ES-I3 (cell line): ENCODE data around the gene ITIH3.

Source experiments
- H3K36me3 ChIP-seq: 2 replicates; pipeline ENCODE4 v1.6.1; 2013; ENCODE audit warnings: mild to moderate bottlenecking, low read length, control low read depth, moderate library complexity; ENCODE audit not compliant: insufficient read depth
- H3K4me1 ChIP-seq: 2 replicates; pipeline ENCODE4 v1.6.1; 2013; ENCODE audit warnings: mild to moderate bottlenecking, control low read depth, low read length; ENCODE audit not compliant: insufficient read depth
- H3K9ac ChIP-seq: 2 replicates; pipeline ENCODE4 v1.6.1; 2013; ENCODE audit warnings: low read depth, mild to moderate bottlenecking, low read length, moderate library complexity
- H3K9me3 ChIP-seq: 2 replicates; pipeline ENCODE4 v1.6.1; 2013; ENCODE audit warnings: mild to moderate bottlenecking, low read length, moderate library complexity; ENCODE audit not compliant: control insufficient read depth, insufficient read depth

Gene ITIH3

GRCh38 chr3:52819936-52820335, 25.3 kb downstream of the ITIH3 start:
- no peaks in the 10 kb centered on the region for H3K36me3 ChIP-seq
- H3K9me3 ChIP-seq: no peaks in the 10 kb centered on the region
- H3K4me1 ChIP-seq: peaks cover 15% of the 10 kb centered on the region; the same call in 1 of the 2 replicates
- H3K9ac ChIP-seq: no peak overlapping the region

- Histone ChIP-seq H3K9me3 (no peaks in the 10 kb centered on the region), H3K4me1 (peaks cover 15% of the 10 kb centered on the region; the same call in 1 of the 2 replicates), H3K9ac (no peak overlapping the region), H3K36me3 (no peaks in the 10 kb centered on the region)
Measured at GRCh38 chr3:52820736-52821135, 26.1 kb downstream of the ITIH3 start.

GRCh38 chr3:52822363-52822762, 27.8 kb downstream of the ITIH3 start:
- Histone ChIP-seq H3K9me3 (no peaks in the 10 kb centered on the region), H3K4me1 (peaks cover 15% of the 10 kb centered on the region; the same call in 1 of the 2 replicates), H3K36me3 (no peaks in the 10 kb centered on the region), H3K9ac (no peak overlapping the region)

GRCh38 chr3:52824037-52824436, 29.4 kb downstream of the ITIH3 start:
- H3K9me3 ChIP-seq: no peaks in the 10 kb centered on the region
- H3K9ac ChIP-seq: no peak overlapping the region
- H3K36me3 ChIP-seq: no peaks in the 10 kb centered on the region
- H3K4me1 ChIP-seq: peaks cover 8% of the 10 kb centered on the region; the same call in 1 of the 2 replicates

GRCh38 chr3:52827441-52827840, 32.8 kb downstream of the ITIH3 start:
- Histone ChIP-seq H3K9ac (no peak overlapping the region), H3K9me3 (no peaks in the 10 kb centered on the region), H3K36me3 (no peaks in the 10 kb centered on the region), H3K4me1 (peaks cover 5% of the 10 kb centered on the region; the same call in 1 of the 2 replicates)

GRCh38 chr3:52827866-52828376, 33.3 kb downstream of the ITIH3 start:
- no peaks in the 10 kb centered on the region for H3K9me3 ChIP-seq
- no peak overlapping the region for H3K9ac ChIP-seq
- no peaks in the 10 kb centered on the region for H3K36me3 ChIP-seq
- peaks cover 5% of the 10 kb centered on the region; the same call in 1 of the 2 replicates for H3K4me1 ChIP-seq

- Histone ChIP-seq H3K9me3 (no peaks in the 10 kb centered on the region), H3K36me3 (no peaks in the 10 kb centered on the region), H3K9ac (no peak overlapping the region), H3K4me1 (peaks cover 5% of the 10 kb centered on the region; the same call in 1 of the 2 replicates)
Measured at GRCh38 chr3:52829482-52829881, 34.9 kb downstream of the ITIH3 start.

- H3K9ac ChIP-seq: no peak overlapping the region
- H3K36me3 ChIP-seq: no peaks in the 10 kb centered on the region
- H3K9me3 ChIP-seq: no peaks in the 10 kb centered on the region
- H3K4me1 ChIP-seq: peaks cover 5% of the 10 kb centered on the region; the same call in 1 of the 2 replicates
Measured at GRCh38 chr3:52829906-52830463, 35.4 kb downstream of the ITIH3 start.

GRCh38 chr3:52830535-52831258, 36.1 kb downstream of the ITIH3 start, which contains the start of gene ITIH4:
Gene ITIH4, minus strand, starts transcription at chr3:52830672. Its CDS starts 30 bp downstream, at chr3:52830642.
- Histone ChIP-seq H3K9ac (no peak within 1 kb of the TSS), H3K9me3 (no peaks in the 10 kb centered on the region), H3K36me3 (no peaks in the 10 kb centered on the region), H3K4me1 (peaks cover 11% of the 10 kb centered on the region; the same call in 1 of the 2 replicates)

GRCh38 chr3:52831500-52832301, 37.1 kb downstream of the ITIH3 start:
- Histone ChIP-seq H3K9me3 (no peaks in the 10 kb centered on the region), H3K9ac (no peak overlapping the region), H3K36me3 (no peaks in the 10 kb centered on the region), H3K4me1 (peaks cover 11% of the 10 kb centered on the region; the same call in 1 of the 2 replicates)

GRCh38 chr3:52833202-52833601, 38.6 kb downstream of the ITIH3 start:
- Histone ChIP-seq H3K4me1 (peaks cover 11% of the 10 kb centered on the region; the same call in 1 of the 2 replicates), H3K9ac (no peak overlapping the region), H3K9me3 (no peaks in the 10 kb centered on the region), H3K36me3 (no peaks in the 10 kb centered on the region)

GRCh38 chr3:52834871-52835501, 40.4 kb downstream of the ITIH3 start, which contains the start of gene MUSTN1:
Gene MUSTN1, minus strand, starts transcription at chr3:52835019. Its CDS starts 71 bp downstream, at chr3:52834948.
- Histone ChIP-seq H3K9ac (no peak within 1 kb of the TSS), H3K36me3 (no peaks in the 10 kb centered on the region), H3K4me1 (peaks cover 11% of the 10 kb centered on the region; the same call in 1 of the 2 replicates), H3K9me3 (no peaks in the 10 kb centered on the region)

- peaks cover 7% of the 10 kb centered on the region; the same call in 1 of the 2 replicates for H3K4me1 ChIP-seq
- H3K36me3 ChIP-seq: no peaks in the 10 kb centered on the region
- H3K9ac ChIP-seq: no peak overlapping the region
- no peaks in the 10 kb centered on the region for H3K9me3 ChIP-seq
Measured at GRCh38 chr3:52835766-52836470, 41.3 kb downstream of the ITIH3 start.
